MCF 10A (cell line): ENCODE data around the gene EMILIN1. TPM values are rescaled to one million over a fixed set of nuclear protein-coding genes. Genes with fewer than 3 reads are reported as not detected.

Experiments
- BruUV-seq: library from RNA; stranded (reverse); fragments of 400-500 nt; replicated peaks from 2 replicates; lab custom pipeline; 2021; lab: Mats Ljungman, UMichigan
- CTCF ChIA-PET: fragments of 300-600 bp; sonication (Branson Sonifier 250); formaldehyde crosslinking; extraction: SDS; loops from one replicate; lab custom pipeline; 2021; ENCODE audit warnings: antibody characterized with exemption, inconsistent platforms; lab: Yijun Ruan, JAX
- POLR2A ChIA-PET: fragments of 300-600, 350-650 bp; sonication (Branson Sonifier 250); formaldehyde crosslinking; extraction: SDS; loops from one replicate; lab custom pipeline; 2020; ENCODE audit warnings: antibody characterized with exemption, inconsistent platforms; lab: Yijun Ruan, JAX
- DNase-seq: peaks from one replicate; pipeline ENCODE4 v3.0.0-alpha.2; 2018; ENCODE audit not compliant: unreplicated experiment
- H3K27ac Mint-ChIP-seq: one replicate; pipeline ENCODE4 v1.8.0; 2022; ENCODE audit warnings: mild to moderate bottlenecking, low read depth, mixed read lengths; ENCODE audit not compliant: unreplicated experiment
- H3K27me3 Mint-ChIP-seq: one replicate; pipeline ENCODE4 v1.8.0; 2022; ENCODE audit warnings: mixed read lengths; ENCODE audit not compliant: insufficient read depth, unreplicated experiment
- H3K36me3 Mint-ChIP-seq: one replicate; pipeline ENCODE4 v1.8.0; 2022; ENCODE audit warnings: mild to moderate bottlenecking, moderate library complexity, mixed read lengths; ENCODE audit not compliant: insufficient read depth, unreplicated experiment
- H3K4me1 Mint-ChIP-seq: one replicate; pipeline ENCODE4 v1.8.0; 2022; ENCODE audit warnings: mixed read lengths; ENCODE audit not compliant: insufficient read depth, unreplicated experiment
- H3K4me3 Mint-ChIP-seq: one replicate; pipeline ENCODE4 v1.8.0; 2022; ENCODE audit warnings: mild to moderate bottlenecking, moderate library complexity, mixed read lengths; ENCODE audit not compliant: unreplicated experiment
- H3K9me3 Mint-ChIP-seq: one replicate; pipeline ENCODE4 v1.8.0; 2022; ENCODE audit warnings: mixed read lengths; ENCODE audit not compliant: unreplicated experiment
- intact Hi-C: fragments of 100-400 bp; cut with micrococcal nuclease; formaldehyde crosslinking; loops from 2 replicates; pipeline ENCODE4 v1.14.1; 2022
- total RNA-seq: library from RNA; stranded (reverse); gene quantifications from 2 replicates; pipeline ENCODE4 v1.2.3, GENCODE V29; 2022
- TF ChIP-seq, protein P1 (sequence below): fragments of 200-600 bp; IDR thresholded peaks from one replicate; pipeline ENCODE4 v1.8.0; 2022; ENCODE audit warnings: antibody characterized with exemption, mild to moderate bottlenecking; ENCODE audit not compliant: unreplicated experiment

Gene EMILIN1
- total RNA-seq, 1 experiment from 2014 or later = 0.21 TPM

DNA sequence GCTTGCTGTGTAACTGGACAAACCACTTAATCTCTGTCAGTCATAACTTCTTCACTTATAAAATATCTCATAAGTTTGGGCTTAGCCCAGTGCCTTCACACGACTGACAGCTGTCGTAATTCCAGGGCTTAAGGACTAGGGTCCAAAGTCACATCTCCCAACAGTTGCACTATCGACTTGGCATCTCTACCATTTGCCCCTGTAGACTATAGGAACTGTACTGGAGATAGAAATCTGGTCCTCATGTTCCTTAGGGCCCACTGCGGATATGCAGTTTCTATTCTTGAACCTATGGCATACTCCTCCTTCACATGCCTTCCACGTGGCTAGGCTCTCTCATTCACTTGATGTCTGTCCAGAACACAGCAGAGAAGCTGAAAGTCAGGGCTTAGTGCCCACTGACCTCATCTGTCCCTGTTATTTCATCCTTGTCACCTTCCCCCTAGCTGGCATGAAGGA is 47.9 kb downstream of the EMILIN1 start:
- H3K4me1 Mint-ChIP-seq = no peaks in the 10 kb centered on the region
- CTCF ChIA-PET = interaction anchor here (0.8 kb wide), 1 partner anchor 27 kb away, joined by 3 read pairs; no protein-coding TSS in a partner anchor
- no TSS peak for BruUV-seq

GRCh38 chr2:27127883-27128667 is 49.7 kb downstream of the EMILIN1 start:
- DNase-seq = no peak
- peaks cover 13% of the 10 kb centered on the region for H3K36me3 Mint-ChIP-seq
- no peaks in the 10 kb centered on the region for H3K9me3 Mint-ChIP-seq
- TF ChIP-seq, protein P1, sequence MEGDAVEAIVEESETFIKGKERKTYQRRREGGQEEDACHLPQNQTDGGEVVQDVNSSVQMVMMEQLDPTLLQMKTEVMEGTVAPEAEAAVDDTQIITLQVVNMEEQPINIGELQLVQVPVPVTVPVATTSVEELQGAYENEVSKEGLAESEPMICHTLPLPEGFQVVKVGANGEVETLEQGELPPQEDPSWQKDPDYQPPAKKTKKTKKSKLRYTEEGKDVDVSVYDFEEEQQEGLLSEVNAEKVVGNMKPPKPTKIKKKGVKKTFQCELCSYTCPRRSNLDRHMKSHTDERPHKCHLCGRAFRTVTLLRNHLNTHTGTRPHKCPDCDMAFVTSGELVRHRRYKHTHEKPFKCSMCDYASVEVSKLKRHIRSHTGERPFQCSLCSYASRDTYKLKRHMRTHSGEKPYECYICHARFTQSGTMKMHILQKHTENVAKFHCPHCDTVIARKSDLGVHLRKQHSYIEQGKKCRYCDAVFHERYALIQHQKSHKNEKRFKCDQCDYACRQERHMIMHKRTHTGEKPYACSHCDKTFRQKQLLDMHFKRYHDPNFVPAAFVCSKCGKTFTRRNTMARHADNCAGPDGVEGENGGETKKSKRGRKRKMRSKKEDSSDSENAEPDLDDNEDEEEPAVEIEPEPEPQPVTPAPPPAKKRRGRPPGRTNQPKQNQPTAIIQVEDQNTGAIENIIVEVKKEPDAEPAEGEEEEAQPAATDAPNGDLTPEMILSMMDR = no peak
- H3K27me3 Mint-ChIP-seq = peaks cover 3% of the 10 kb centered on the region
- no TSS peak for BruUV-seq
- POLR2A ChIA-PET = interaction anchor here (1.0 kb wide), 1 partner anchor 24 kb away, joined by 3 read pairs; no protein-coding TSS in a partner anchor
- H3K4me1 Mint-ChIP-seq = peaks cover 6% of the 10 kb centered on the region
- H3K27ac Mint-ChIP-seq = no peak overlapping the region
- intact Hi-C loops = no loop called here
- H3K4me3 Mint-ChIP-seq = no peak overlapping the region
- CTCF ChIA-PET = interaction anchor here (0.7 kb wide), 1 partner anchor 295 kb away, joined by 3 read pairs; no protein-coding TSS in a partner anchor

More for the DNA sequence above, 47.9 kb downstream of the EMILIN1 start:
- Mint-ChIP-seq H3K4me3 (no peak overlapping the region), H3K36me3 (peaks cover 13% of the 10 kb centered on the region), H3K9me3 (no peaks in the 10 kb centered on the region), H3K27me3 (peaks cover 21% of the 10 kb centered on the region), H3K27ac (no peak overlapping the region)
- TF ChIP-seq, protein P1 = no peak
- POLR2A ChIA-PET = interaction anchor here (0.7 kb wide), 1 partner anchor 35 kb away, joined by 3 read pairs; no protein-coding TSS in a partner anchor
- intact Hi-C loops = no loop called here
- no peak for DNase-seq

DNA sequence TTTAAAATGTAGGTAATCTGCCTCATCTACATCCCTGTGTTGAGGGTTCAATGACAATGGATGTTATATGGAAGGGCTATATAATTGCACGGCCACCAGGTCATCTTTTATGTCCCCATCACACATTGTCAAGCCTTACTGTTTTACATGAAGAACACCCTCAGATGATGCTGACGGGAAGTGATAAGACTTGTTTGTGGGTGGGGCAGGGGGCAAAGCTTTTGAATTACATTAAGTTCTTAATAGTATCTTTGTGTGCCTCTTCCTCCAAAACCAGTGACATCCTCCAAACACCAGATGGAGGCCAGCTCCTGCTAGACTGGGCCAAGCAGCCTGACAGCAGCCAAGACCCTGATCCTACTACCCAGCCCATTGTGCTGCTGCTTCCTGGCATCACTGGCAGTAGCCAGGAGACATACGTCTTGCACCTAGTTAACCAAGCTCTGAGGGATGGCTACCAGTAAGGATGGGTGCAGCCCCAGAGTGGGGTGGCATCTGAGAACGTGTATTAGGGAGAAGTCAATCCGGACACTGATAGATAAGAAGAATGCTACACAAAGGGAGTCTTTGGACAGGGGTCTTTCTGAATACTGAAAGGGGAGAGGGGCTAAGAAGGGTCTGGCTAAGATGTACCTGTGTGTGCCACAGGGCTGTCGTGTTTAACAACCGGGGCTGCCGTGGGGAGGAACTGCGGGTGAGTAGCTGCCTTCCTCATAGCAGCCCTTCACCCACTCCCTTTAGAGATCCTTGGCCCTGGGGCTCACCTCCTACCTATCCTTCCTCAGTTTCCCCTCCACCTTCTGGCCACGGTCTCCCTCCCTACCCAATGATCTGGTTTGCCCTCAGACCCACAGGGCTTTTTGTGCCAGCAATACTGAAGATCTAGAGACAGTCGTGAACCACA is 50.5 kb downstream of the EMILIN1 start:
- Mint-ChIP-seq H3K4me3 (no peak overlapping the region), H3K4me1 (peaks cover 11% of the 10 kb centered on the region), H3K27ac (no peak overlapping the region), H3K36me3 (peaks cover 13% of the 10 kb centered on the region), H3K9me3 (no peaks in the 10 kb centered on the region), H3K27me3 (no peaks in the 10 kb centered on the region)
- TF ChIP-seq, protein P1 = no peak
- intact Hi-C loops = no loop called here
- ChIA-PET POLR2A (interaction anchor here (0.8 to 1.0 kb wide), 2 partner anchors 14 to 24 kb away, joined by 3 to 4 read pairs; no protein-coding TSS in a partner anchor), CTCF (no interaction called here)
- DNase-seq = no peak
- BruUV-seq = no TSS peak
